HEK293T (cell line): ENCODE results near the gene TRIM62.

Experiments
- ELF4 ChIP-seq: fragments of 450-650 bp; IDR thresholded peaks from 2 replicates; pipeline ENCODE4 v1.6.1; 2017; ENCODE audit warnings: antibody characterized with exemption
- FOXM1 ChIP-seq: fragments of 450-650 bp; IDR thresholded peaks from 2 replicates; pipeline ENCODE4 v1.6.1; 2017; ENCODE audit warnings: mild to moderate bottlenecking, borderline replicate concordance
- HDGF ChIP-seq: fragments of 450-650 bp; IDR thresholded peaks from 2 replicates; pipeline ENCODE4 v1.6.1; 2017; ENCODE audit warnings: antibody characterized with exemption, borderline replicate concordance
- NFRKB ChIP-seq: fragments of 450-650 bp; IDR thresholded peaks from 2 replicates; pipeline ENCODE4 v1.6.1; 2016; ENCODE audit warnings: mild to moderate bottlenecking, moderate library complexity
- SUZ12 ChIP-seq: fragments of 450-650 bp; IDR thresholded peaks from 2 replicates; pipeline ENCODE4 v1.6.1; 2016; ENCODE audit warnings: mild to moderate bottlenecking
- TARDBP ChIP-seq: fragments of 450-650 bp; IDR thresholded peaks from 2 replicates; pipeline ENCODE4 v1.6.1; 2016

GRCh38 chr1:33157131-33157530, 24.7 kb downstream of the TRIM62 start:
- TF ChIP-seq ELF4: no peak
- no peak for TF ChIP-seq TARDBP
- TF ChIP-seq HDGF: no peak
- no peak for TF ChIP-seq SUZ12
- no peak for TF ChIP-seq FOXM1
- no peak for TF ChIP-seq NFRKB
